GM23338 (cell line): ENCODE measurements around the gene TSPAN19.

ENCODE experiments used
- CREB1 ChIP-seq: fragments of 250-450 bp; sonication (Bioruptor Pico); IDR thresholded peaks from 2 replicates; pipeline ENCODE4 v1.5.0; 2020; ENCODE audit warnings: low read depth, mild to moderate bottlenecking, moderate library complexity
- EZH2 ChIP-seq: fragments of 200-600 bp; sonication (generic); IDR thresholded peaks from one replicate; pipeline ENCODE4 v1.8.0; 2017; ENCODE audit warnings: antibody characterized with exemption, mild to moderate bottlenecking, low read depth; ENCODE audit not compliant: unreplicated experiment
- EZH2phosphoT487 ChIP-seq: fragments of 200-600 bp; sonication (generic); IDR thresholded peaks from one replicate; pipeline ENCODE4 v1.8.1; 2018; ENCODE audit warnings: antibody characterized with exemption; ENCODE audit not compliant: unreplicated experiment
- JUNB ChIP-seq: IDR thresholded peaks from one replicate; pipeline ENCODE4 v1.6.1; 2016; ENCODE audit warnings: antibody characterized with exemption; ENCODE audit not compliant: unreplicated experiment
- POLR2AphosphoS5 ChIP-seq: IDR thresholded peaks from 2 replicates; pipeline ENCODE4 v1.6.1; 2016; ENCODE audit warnings: antibody characterized with exemption, low read depth
- ZNF114 ChIP-seq: fragments of 250-450 bp; sonication (Bioruptor Pico); IDR thresholded peaks from 2 replicates; pipeline ENCODE4 v1.5.0; 2020; ENCODE audit warnings: mild to moderate bottlenecking, moderate library complexity
- TF ChIP-seq, protein P1 (sequence below), 2 experiments: fragments of 200-600 bp in 1 of 2; sonication (generic) in 1 of 2; conservative IDR thresholded peaks; 2 replicates each; pipeline versions ENCODE4 v1.5.1 to v1.6.1; 2016 to 2017; ENCODE audit warnings: antibody characterized with exemption in 2 of 2, low read depth in 2 of 2, mild to moderate bottlenecking in 2 of 2, moderate library complexity in 1 of 2
- TF ChIP-seq, protein P2 (sequence below): IDR thresholded peaks from 2 replicates; pipeline ENCODE4 v1.6.1; 2016; ENCODE audit warnings: antibody characterized with exemption
- TF ChIP-seq, protein P3 (sequence below): IDR thresholded peaks from one replicate; pipeline ENCODE4 v1.6.1; 2018; ENCODE audit warnings: antibody characterized with exemption; ENCODE audit not compliant: unreplicated experiment

DNA sequence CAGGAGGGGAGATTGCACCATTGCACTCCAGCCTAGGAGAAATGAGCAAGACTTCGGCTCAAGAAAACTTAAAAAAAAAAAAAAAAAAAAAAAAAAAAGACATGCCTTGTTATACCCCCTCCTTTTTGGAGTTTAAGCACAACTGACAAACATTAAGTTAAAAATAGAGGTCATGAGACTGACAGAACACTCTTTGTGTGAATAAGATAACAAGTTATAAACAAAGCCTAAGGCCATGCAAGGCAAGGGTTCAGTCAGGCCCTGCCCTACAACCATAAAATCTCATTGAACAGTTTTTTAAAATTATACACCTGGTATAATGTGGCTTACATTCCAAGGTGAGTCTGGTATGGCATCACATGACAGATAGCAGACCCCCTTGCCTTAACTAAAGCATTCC, 39.3 kb downstream of the TSPAN19 start:
- TF ChIP-seq EZH2 (no peak), POLR2AphosphoS5 (no peak), CREB1 (CRISPR knock-in tag) (no peak), ZNF114 (CRISPR knock-in tag) (no peak), EZH2phosphoT487 (no peak), JUNB (no peak)
- TF ChIP-seq, protein P1, sequence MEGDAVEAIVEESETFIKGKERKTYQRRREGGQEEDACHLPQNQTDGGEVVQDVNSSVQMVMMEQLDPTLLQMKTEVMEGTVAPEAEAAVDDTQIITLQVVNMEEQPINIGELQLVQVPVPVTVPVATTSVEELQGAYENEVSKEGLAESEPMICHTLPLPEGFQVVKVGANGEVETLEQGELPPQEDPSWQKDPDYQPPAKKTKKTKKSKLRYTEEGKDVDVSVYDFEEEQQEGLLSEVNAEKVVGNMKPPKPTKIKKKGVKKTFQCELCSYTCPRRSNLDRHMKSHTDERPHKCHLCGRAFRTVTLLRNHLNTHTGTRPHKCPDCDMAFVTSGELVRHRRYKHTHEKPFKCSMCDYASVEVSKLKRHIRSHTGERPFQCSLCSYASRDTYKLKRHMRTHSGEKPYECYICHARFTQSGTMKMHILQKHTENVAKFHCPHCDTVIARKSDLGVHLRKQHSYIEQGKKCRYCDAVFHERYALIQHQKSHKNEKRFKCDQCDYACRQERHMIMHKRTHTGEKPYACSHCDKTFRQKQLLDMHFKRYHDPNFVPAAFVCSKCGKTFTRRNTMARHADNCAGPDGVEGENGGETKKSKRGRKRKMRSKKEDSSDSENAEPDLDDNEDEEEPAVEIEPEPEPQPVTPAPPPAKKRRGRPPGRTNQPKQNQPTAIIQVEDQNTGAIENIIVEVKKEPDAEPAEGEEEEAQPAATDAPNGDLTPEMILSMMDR (conservative IDR thresholded peaks at IDR 0.05; ENCODE audit: low read depth in 2 of 2) = no peak
- TF ChIP-seq, protein P2, sequence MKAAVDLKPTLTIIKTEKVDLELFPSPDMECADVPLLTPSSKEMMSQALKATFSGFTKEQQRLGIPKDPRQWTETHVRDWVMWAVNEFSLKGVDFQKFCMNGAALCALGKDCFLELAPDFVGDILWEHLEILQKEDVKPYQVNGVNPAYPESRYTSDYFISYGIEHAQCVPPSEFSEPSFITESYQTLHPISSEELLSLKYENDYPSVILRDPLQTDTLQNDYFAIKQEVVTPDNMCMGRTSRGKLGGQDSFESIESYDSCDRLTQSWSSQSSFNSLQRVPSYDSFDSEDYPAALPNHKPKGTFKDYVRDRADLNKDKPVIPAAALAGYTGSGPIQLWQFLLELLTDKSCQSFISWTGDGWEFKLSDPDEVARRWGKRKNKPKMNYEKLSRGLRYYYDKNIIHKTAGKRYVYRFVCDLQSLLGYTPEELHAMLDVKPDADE = no peak
- TF ChIP-seq, protein P3, sequence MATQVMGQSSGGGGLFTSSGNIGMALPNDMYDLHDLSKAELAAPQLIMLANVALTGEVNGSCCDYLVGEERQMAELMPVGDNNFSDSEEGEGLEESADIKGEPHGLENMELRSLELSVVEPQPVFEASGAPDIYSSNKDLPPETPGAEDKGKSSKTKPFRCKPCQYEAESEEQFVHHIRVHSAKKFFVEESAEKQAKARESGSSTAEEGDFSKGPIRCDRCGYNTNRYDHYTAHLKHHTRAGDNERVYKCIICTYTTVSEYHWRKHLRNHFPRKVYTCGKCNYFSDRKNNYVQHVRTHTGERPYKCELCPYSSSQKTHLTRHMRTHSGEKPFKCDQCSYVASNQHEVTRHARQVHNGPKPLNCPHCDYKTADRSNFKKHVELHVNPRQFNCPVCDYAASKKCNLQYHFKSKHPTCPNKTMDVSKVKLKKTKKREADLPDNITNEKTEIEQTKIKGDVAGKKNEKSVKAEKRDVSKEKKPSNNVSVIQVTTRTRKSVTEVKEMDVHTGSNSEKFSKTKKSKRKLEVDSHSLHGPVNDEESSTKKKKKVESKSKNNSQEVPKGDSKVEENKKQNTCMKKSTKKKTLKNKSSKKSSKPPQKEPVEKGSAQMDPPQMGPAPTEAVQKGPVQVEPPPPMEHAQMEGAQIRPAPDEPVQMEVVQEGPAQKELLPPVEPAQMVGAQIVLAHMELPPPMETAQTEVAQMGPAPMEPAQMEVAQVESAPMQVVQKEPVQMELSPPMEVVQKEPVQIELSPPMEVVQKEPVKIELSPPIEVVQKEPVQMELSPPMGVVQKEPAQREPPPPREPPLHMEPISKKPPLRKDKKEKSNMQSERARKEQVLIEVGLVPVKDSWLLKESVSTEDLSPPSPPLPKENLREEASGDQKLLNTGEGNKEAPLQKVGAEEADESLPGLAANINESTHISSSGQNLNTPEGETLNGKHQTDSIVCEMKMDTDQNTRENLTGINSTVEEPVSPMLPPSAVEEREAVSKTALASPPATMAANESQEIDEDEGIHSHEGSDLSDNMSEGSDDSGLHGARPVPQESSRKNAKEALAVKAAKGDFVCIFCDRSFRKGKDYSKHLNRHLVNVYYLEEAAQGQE = no peak
